HepG2 (cell line): ENCODE measurements around the gene TMC4. TPM values are rescaled to one million over a fixed set of nuclear protein-coding genes. Genes with fewer than 3 reads are reported as not detected.
A peak's percentile ranks its signal among the peaks of the same experiment; 100 is the strongest.

Experiments used
- ATAC-seq: fragments of 200-7000 bp; cut with Tn5 transposase; 3 replicates; pipeline ENCODE4 v1.9.1; 2020; ENCODE audit warnings: mild to moderate bottlenecking, moderate library complexity
- BruUV-seq: library from RNA; stranded (reverse); fragments of 400-500 nt; replicated peaks from 2 replicates; lab custom pipeline; 2021; lab: Mats Ljungman, UMichigan
- CTCF ChIA-PET: fragments of 300-600 bp; formaldehyde crosslinking; extraction: SDS; loops from one replicate; lab custom pipeline; 2021; ENCODE audit warnings: low total read pairs, inconsistent platforms, low intra/inter-chr PET ratio; lab: Yijun Ruan, JAX
- POLR2A ChIA-PET: fragments of 350-600 bp; sonication (Branson Sonifier 250); formaldehyde crosslinking; loops from one replicate; lab custom pipeline; 2020; ENCODE audit warnings: antibody characterized with exemption, inconsistent platforms; lab: Yijun Ruan, JAX
- DNase-seq: peaks from one replicate; pipeline ENCODE4 v3.0.0-alpha.2; 2015; ENCODE audit warnings: low spot score
- FAIRE-seq: peaks from 3 replicates; lab custom pipeline; 2011; peaks lifted over from hg19 to GRCh38; lab: Jason Lieb, UNC
- H2AFZ ChIP-seq: one replicate; pipeline ENCODE4 v1.6.1; 2011; ENCODE audit warnings: low read length, inconsistent platforms
- H3K27ac ChIP-seq: fragments of 300-600 bp; 3 replicates; pipeline ENCODE4 v1.8.0; 2011; ENCODE audit warnings: mixed run types, mild to moderate bottlenecking, mixed read lengths, low read length, inconsistent platforms; ENCODE audit not compliant: insufficient read depth; ENCODE audit errors: extremely low read length
- H3K27me3 ChIP-seq, 2 experiments: fragments of 200-600 bp in 1 of 2; 2 replicates in 1 of 2; 3 replicates in 1 of 2; pipeline versions ENCODE4 v1.6.0 to v1.8.0; 2011; ENCODE audit warnings: low read length in 2 of 2, mild to moderate bottlenecking in 2 of 2, moderate library complexity in 2 of 2, inconsistent platforms in 1 of 2; ENCODE audit not compliant: insufficient read depth in 2 of 2, control insufficient read depth in 1 of 2
- H3K36me3 ChIP-seq, 2 experiments: fragments of 200-600 bp in 1 of 2; replicated peaks in 1 of 2; 2 replicates in 1 of 2; 3 replicates in 1 of 2; pipeline versions ENCODE4 v1.5.1 to v1.8.0; 2011; ENCODE audit warnings: low read length in 2 of 2, inconsistent platforms in 1 of 2; ENCODE audit not compliant: insufficient read depth in 2 of 2, control insufficient read depth in 1 of 2
- H3K4me1 ChIP-seq: 2 replicates; pipeline ENCODE4 v1.5.1; 2012; ENCODE audit warnings: low read length, inconsistent platforms; ENCODE audit not compliant: insufficient read depth
- H3K4me2 ChIP-seq: 2 replicates; pipeline ENCODE4 v1.6.0; 2011; ENCODE audit warnings: low read depth, low read length, inconsistent platforms
- H3K4me3 ChIP-seq, 3 experiments: fragments of 200-600 bp in 1 of 3; sonication (generic), shearing (Covaris generic) in 1 of 3; replicated peaks in 1 of 3; 2 replicates each; pipeline ENCODE4 v1.5.1; 2011 to 2016; ENCODE audit warnings: low read length in 3 of 3, inconsistent platforms in 2 of 3, low read depth in 2 of 3, mild to moderate bottlenecking in 2 of 3, control low read depth in 1 of 3, mixed read lengths in 1 of 3; ENCODE audit not compliant: insufficient read depth in 1 of 3
- H3K79me2 ChIP-seq: one replicate; pipeline ENCODE4 v1.6.1; 2011; ENCODE audit warnings: low read length, inconsistent platforms; ENCODE audit not compliant: insufficient read depth
- H3K9ac ChIP-seq: 2 replicates; pipeline ENCODE4 v1.6.0; 2011; ENCODE audit warnings: mild to moderate bottlenecking, low read depth, low read length, inconsistent platforms; ENCODE audit not compliant: insufficient read depth
- H3K9me3 ChIP-seq: 2 replicates; pipeline ENCODE4 v1.5.1; 2012; ENCODE audit warnings: mild to moderate bottlenecking, low read length
- H4K20me1 ChIP-seq: 2 replicates; pipeline ENCODE4 v1.6.0; 2011; ENCODE audit warnings: inconsistent platforms, mild to moderate bottlenecking, low read length, moderate library complexity; ENCODE audit not compliant: insufficient read depth
- HDAC2 ChIP-seq: sonication (generic); formaldehyde crosslinking; IDR thresholded peaks from 2 replicates; pipeline ENCODE4 v1.4.0; 2020; ENCODE audit warnings: missing genetic modification reagents
- HNF4G ChIP-seq, 2 experiments: sonication (generic) in 1 of 2; formaldehyde crosslinking in 1 of 2; IDR thresholded peaks; 2 replicates each; pipeline versions ENCODE4 v1.4.0 to v1.6.1; 2011 to 2020; ENCODE audit warnings: borderline replicate concordance in 2 of 2, low read depth in 2 of 2, mild to moderate bottlenecking in 2 of 2, low read length in 1 of 2, missing genetic modification reagents in 1 of 2, moderate library complexity in 1 of 2
- KLF11 ChIP-seq: IDR thresholded peaks from 2 replicates; pipeline ENCODE4 v1.6.1; 2016; ENCODE audit warnings: missing compliant biosample characterization
- KLF6 ChIP-seq: IDR thresholded peaks from 2 replicates; pipeline ENCODE4 v1.8.0; 2016; ENCODE audit warnings: missing biosample characterization, missing genetic modification reagents
- MATR3 ChIP-seq: sonication (generic); formaldehyde crosslinking; IDR thresholded peaks from 2 replicates; pipeline ENCODE4 v1.4.0; 2020; ENCODE audit warnings: missing genetic modification reagents
- MEIS1 ChIP-seq: sonication (generic); formaldehyde crosslinking; IDR thresholded peaks from 2 replicates; pipeline ENCODE4 v1.9.0; 2021; ENCODE audit warnings: mild to moderate bottlenecking, missing genetic modification reagents, moderate library complexity, borderline replicate concordance
- MYC ChIP-seq: sonication (generic); formaldehyde crosslinking; IDR thresholded peaks from 2 replicates; pipeline ENCODE4 v1.9.0; 2021; ENCODE audit warnings: missing genetic modification reagents, borderline replicate concordance
- NBN ChIP-seq: fragments of 450-650 bp; conservative IDR thresholded peaks from 2 replicates; pipeline ENCODE4 v1.6.1; 2017
- POLR2A ChIP-seq, 2 experiments: IDR thresholded peaks; 2 replicates each; pipeline ENCODE4 v1.6.1; 2011; ENCODE audit warnings: low read depth in 2 of 2, low read length in 2 of 2, mild to moderate bottlenecking in 1 of 2, moderate library complexity in 1 of 2; ENCODE audit not compliant: insufficient read depth in 1 of 2
- SNAPC4 ChIP-seq: sonication (generic); formaldehyde crosslinking; IDR thresholded peaks from 2 replicates; pipeline ENCODE4 v1.4.0; 2020; ENCODE audit warnings: mild to moderate bottlenecking, missing genetic modification reagents
- SP2 ChIP-seq: sonication (generic); formaldehyde crosslinking; IDR thresholded peaks from 2 replicates; pipeline ENCODE4 v1.5.1; 2020; ENCODE audit warnings: mild to moderate bottlenecking, missing genetic modification reagents
- SP4 ChIP-seq: sonication (generic); formaldehyde crosslinking; IDR thresholded peaks from 2 replicates; pipeline ENCODE4 v1.8.1; 2023; ENCODE audit warnings: mild to moderate bottlenecking, missing genetic modification reagents
- SP5 ChIP-seq: IDR thresholded peaks from 2 replicates; pipeline ENCODE4 v1.6.1; 2016; ENCODE audit warnings: low read depth, borderline replicate concordance
- TEAD2 ChIP-seq: sonication (generic); formaldehyde crosslinking; IDR thresholded peaks from 2 replicates; pipeline ENCODE4 v1.9.0; 2021; ENCODE audit warnings: missing genetic modification reagents
- ZC3H13 ChIP-seq: sonication (generic); formaldehyde crosslinking; IDR thresholded peaks from 2 replicates; pipeline ENCODE4 v1.8.1; 2023; ENCODE audit warnings: mild to moderate bottlenecking, missing genetic modification reagents, moderate library complexity
- ZFP36 ChIP-seq: fragments of 150-350 bp; IDR thresholded peaks from 2 replicates; pipeline ENCODE4 v1.6.1; 2018; ENCODE audit warnings: borderline replicate concordance, low read length, low read depth; ENCODE audit not compliant: partially characterized antibody
- ZNF331 ChIP-seq: sonication (generic); formaldehyde crosslinking; IDR thresholded peaks from 2 replicates; pipeline ENCODE4 v1.4.0; 2020; ENCODE audit warnings: missing genetic modification reagents
- ZNF451 ChIP-seq: sonication (generic); formaldehyde crosslinking; IDR thresholded peaks from 2 replicates; pipeline ENCODE4 v1.5.0; 2020; ENCODE audit warnings: mild to moderate bottlenecking, missing genetic modification reagents
- ZNF773 ChIP-seq: sonication (generic); formaldehyde crosslinking; IDR thresholded peaks from 2 replicates; pipeline ENCODE4 v1.4.0; 2020; ENCODE audit warnings: missing genetic modification reagents, borderline replicate concordance
- WGBS: methylation state at CpG from one replicate; pipeline ENCODE4 v1.1.6; 2017; ENCODE audit warnings: low lambda C conversion rate; 5-methylcytosine and 5-hydroxymethylcytosine counted together
- in situ Hi-C: cut with HindIII; loops from 2 replicates; pipeline ENCODE4 v1.10.0; 2017; ENCODE audit warnings: low pct_unique_long_range_greater_than_20kb; ENCODE audit not compliant: extremely low pct_ligation_motif_present
- intact Hi-C: fragments of 100-400 bp; cut with micrococcal nuclease; formaldehyde crosslinking; loops from one replicate; pipeline ENCODE4 v1.10.0; 2022; ENCODE audit not compliant: unreplicated experiment
- polyA plus RNA-seq, 8 experiments: library from polyadenylated mRNA; depleted of rRNA in 3 of 8; stranded (reverse) in 7 of 8; unstranded in 1 of 8; fragments of >200 nt; fragmentation: Illumina TruSeq in 4 of 8; extraction: Trizol in 4 of 8; gene quantifications; 2 replicates each; pipeline versions ENCODE4 v1.2.1 to v1.2.3, GENCODE V29; 2011 to 2016; ENCODE audit warnings: low read depth in 4 of 8, missing spikeins in 1 of 8, mixed read lengths in 1 of 8; ENCODE audit not compliant: insufficient read depth in 1 of 8
- total RNA-seq, 5 experiments: library from RNA; depleted of rRNA; stranded (reverse); fragments of >200 nt; fragmentation: Illumina TruSeq; extraction: Trizol; gene quantifications; 2 replicates each; pipeline ENCODE4 v1.2.3, GENCODE V29; 2016; ENCODE audit warnings: low read depth in 1 of 5
- TF ChIP-seq, protein P1 (sequence below): sonication (generic); formaldehyde crosslinking; IDR thresholded peaks from 2 replicates; pipeline ENCODE4 v1.5.0; 2020; ENCODE audit warnings: missing genetic modification reagents, mild to moderate bottlenecking, borderline replicate concordance

The TMC4 gene
- total and polyA plus RNA-seq, 2 of the 13 experiments (the other 11 are each of a cell fraction or from before 2014, with no cell fraction given) = 0.13 to 0.24 TPM

GRCh38 chr19:54190503-54191010 lies 17.6 kb upstream of the TMC4 start:
- Histone ChIP-seq H3K9me3 (no peaks in the 10 kb centered on the region), H3K4me2 (peak overlapping the region; percentile 93), H3K27ac (peak overlapping the region; percentile 96), H3K4me1 (peaks cover 40% of the 10 kb centered on the region), H2AFZ (no peak overlapping the region), H3K4me3 (peak overlapping the region; percentile 82 to 91 (median 88); a peak in 5 of 6 replicates), H4K20me1 (no peaks in the 10 kb centered on the region), H3K9ac (peak overlapping the region; percentile 92), H3K27me3 (no peaks in the 10 kb centered on the region), H3K36me3 (peaks cover 6 to 27% of the 10 kb centered on the region in 2 experiments; a peak in 4 of 5 replicates), H3K79me2 (peaks cover 28% of the 10 kb centered on the region)
- WGBS = 1% methylated on average over 18 of the region's 56 CpGs
- FAIRE-seq = peak; percentile 91
- peak; percentile 76 for ATAC-seq
- CTCF ChIA-PET = no interaction called here
- DNase-seq = peak; percentile 98
- in situ Hi-C loops (no loop called here), intact Hi-C loops (loop anchor here (2.0 to 5.0 kb wide), 2 partner anchors 20 to 42 kb away; no protein-coding TSS in a partner anchor)
- BruUV-seq = no TSS peak
- POLR2A ChIA-PET = interaction anchor here (0.6 to 4.9 kb wide), 11 partner anchors 12 to 1251 kb away, joined by 3 to 306 read pairs (median 7); partner anchors contain the start of genes CNOT3, LENG1, MYADM and PRPF31
- TF ChIP-seq, protein P1, sequence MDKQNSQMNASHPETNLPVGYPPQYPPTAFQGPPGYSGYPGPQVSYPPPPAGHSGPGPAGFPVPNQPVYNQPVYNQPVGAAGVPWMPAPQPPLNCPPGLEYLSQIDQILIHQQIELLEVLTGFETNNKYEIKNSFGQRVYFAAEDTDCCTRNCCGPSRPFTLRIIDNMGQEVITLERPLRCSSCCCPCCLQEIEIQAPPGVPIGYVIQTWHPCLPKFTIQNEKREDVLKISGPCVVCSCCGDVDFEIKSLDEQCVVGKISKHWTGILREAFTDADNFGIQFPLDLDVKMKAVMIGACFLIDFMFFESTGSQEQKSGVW = no peak
- no peak for TF ChIP-seq ZFP36
- TF ChIP-seq SP4 (CRISPR knock-in tag) = peak; percentile 18; the same call in 1 of the 2 replicates
- TF ChIP-seq MYC (CRISPR knock-in tag) = peak; percentile 4; the same call in 1 of the 2 replicates
- TF ChIP-seq HDAC2 = no peak
- TF ChIP-seq ZNF773 = no peak
- TF ChIP-seq SP5 (CRISPR knock-in tag) = peak; percentile 33; the same call in 1 of the 2 replicates
- peak; percentile 81; the same call in 1 of the 2 replicates for TF ChIP-seq HNF4G (IDR thresholded peaks at IDR 0.05; ENCODE audit: borderline replicate concordance, low read depth, low read length)
- TF ChIP-seq HNF4G (CRISPR knock-in tag; IDR thresholded peaks at IDR 0.05; ENCODE audit: borderline replicate concordance, low read depth) = no peak
- TF ChIP-seq SP2 (CRISPR knock-in tag) = peak; percentile 56; the same call in 1 of the 2 replicates
- TF ChIP-seq ZNF331 (CRISPR knock-in tag) = no peak
- TF ChIP-seq MATR3 (CRISPR knock-in tag) = no peak
- no peak for TF ChIP-seq NBN
- TF ChIP-seq ZNF451 (CRISPR knock-in tag) = no peak
- TF ChIP-seq SNAPC4 (CRISPR knock-in tag) = peak; percentile 4; the same call in 1 of the 2 replicates
- 0 out of 4 replicates have a peak, but pooled peaks of 1 of the 2 experiments have one; percentile 24 for TF ChIP-seq POLR2A (IDR thresholded peaks at IDR 0.05; ENCODE audit: insufficient read depth in 1 of 2, low read depth in 2 of 2, low read length in 2 of 2)
- no peak for TF ChIP-seq KLF11 (CRISPR knock-in tag)
- TF ChIP-seq TEAD2 (CRISPR knock-in tag) = no peak
- TF ChIP-seq MEIS1 (CRISPR knock-in tag) = peak; percentile 61; the same call in 1 of the 2 replicates
- TF ChIP-seq KLF6 (CRISPR knock-in tag) = no peak
- TF ChIP-seq ZC3H13 (CRISPR knock-in tag) = 0 out of 2 replicates have a peak, but pooled peaks have one; percentile 42
